DMS79 (cell line): ENCODE data around the gene CHAD.
"Not testable (repeated sequence)": the region's sequence is repeated elsewhere in the genome, so short reads cannot be mapped to it uniquely, and the experiment has no call there.

Source experiments
- DNase-seq: peaks from one replicate; lab custom pipeline; 2025; lab: John Stamatoyannopoulos, UW

CHAD gene

DNA sequence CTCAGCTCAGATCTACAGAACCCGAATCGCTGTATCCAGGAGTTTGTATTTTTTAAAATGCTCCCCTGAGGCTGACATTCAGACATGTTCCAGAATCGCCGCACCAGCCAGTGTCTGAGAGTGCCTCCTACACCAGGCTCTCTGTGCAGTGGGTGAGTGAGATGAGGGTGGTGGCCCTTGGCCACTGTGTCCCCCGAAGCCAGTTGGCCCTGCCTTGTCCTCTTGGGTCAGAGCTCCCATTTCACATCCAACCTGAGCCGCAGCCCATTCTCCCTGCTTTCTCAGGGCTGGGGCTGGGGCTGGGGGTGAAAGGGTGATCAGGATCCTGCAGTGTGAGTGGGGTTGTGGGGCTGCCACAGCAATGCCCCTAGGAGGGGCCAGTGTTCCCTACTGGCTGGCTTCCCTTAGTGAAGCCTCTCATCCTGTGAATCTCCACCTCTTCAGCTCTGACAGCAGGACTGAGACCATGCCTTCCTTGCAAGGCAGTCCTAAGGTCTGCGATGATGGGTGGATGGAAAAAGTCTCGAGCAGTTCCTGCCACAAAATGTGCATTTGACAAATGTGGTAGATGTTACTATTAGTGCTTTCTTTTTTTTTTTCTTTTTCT, 26.6 kb upstream of the CHAD start:
- no peak for DNase-seq

GRCh38 chr17:50493744-50494143, 25.1 kb upstream of the CHAD start:
- DNase-seq, result no peak

DNA sequence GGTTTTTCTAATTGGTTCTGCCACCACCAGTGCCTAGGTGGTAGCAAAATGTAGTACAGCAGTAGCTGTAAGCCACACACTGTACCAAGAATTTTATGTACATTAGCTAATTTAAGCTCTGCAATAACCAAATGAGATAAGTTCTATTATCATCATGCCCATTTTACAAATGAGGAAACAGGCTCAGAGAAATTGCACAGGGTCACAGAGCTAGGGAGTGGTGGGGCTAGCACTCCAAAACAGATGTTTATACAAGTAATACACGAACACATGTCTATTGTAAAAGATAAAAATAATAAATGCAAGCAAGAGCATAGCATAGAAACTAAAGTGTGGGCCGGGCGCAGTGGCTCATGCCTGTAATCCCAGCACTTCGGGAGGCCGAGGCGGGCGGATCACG, 23.5 kb upstream of the CHAD start:
- DNase-seq, result no peak

- DNase-seq, result no peak
These were observed 22.8 kb upstream of the CHAD start for GRCh38 chr17:50491505-50491904.

- no peak for DNase-seq
These were observed 20.2 kb upstream of the CHAD start for GRCh38 chr17:50488880-50489279.

DNA sequence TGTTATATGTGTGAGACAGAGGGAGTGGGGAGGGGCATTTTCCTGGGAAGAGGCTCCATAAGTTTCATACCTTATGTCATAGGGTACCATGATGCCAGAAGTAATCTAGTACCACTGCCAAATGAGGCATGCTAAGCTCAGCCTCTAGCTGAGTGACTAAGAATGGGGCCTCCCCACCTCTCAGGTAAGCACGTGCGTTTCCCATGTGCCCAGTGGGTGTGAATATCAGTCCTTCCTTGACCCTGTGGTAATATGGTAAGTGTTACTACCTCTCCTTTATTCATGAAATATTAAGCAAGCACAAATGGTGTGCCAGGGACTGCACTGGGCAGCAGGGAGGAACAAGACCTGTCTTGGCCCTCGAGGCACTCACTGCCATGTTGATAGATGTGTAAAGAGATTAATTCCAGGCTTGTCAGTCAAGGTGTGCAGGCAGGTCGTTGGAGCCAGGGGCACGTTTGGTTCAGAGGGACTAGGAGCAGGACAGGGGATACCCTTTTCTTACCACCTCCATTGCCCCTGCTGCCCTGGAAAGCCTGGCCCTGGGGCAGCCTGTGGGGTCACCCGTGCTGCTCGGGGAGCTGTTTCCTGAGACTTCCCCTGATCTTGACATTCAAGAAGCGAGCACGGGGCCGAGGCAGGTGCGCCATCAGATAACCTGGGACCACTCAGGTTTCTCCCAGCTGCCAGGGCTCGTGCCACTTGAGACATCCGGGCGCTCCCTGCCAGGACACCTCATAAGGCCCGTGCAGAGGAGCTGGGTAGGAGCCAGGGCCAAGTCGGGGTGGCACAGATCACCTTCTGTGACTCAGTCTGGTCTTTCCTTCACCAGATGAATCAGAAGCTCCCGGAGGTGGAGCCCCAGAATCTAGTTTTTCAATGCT, 18.8 kb upstream of the CHAD start:
- DNase-seq, result peak; percentile 46

DNA sequence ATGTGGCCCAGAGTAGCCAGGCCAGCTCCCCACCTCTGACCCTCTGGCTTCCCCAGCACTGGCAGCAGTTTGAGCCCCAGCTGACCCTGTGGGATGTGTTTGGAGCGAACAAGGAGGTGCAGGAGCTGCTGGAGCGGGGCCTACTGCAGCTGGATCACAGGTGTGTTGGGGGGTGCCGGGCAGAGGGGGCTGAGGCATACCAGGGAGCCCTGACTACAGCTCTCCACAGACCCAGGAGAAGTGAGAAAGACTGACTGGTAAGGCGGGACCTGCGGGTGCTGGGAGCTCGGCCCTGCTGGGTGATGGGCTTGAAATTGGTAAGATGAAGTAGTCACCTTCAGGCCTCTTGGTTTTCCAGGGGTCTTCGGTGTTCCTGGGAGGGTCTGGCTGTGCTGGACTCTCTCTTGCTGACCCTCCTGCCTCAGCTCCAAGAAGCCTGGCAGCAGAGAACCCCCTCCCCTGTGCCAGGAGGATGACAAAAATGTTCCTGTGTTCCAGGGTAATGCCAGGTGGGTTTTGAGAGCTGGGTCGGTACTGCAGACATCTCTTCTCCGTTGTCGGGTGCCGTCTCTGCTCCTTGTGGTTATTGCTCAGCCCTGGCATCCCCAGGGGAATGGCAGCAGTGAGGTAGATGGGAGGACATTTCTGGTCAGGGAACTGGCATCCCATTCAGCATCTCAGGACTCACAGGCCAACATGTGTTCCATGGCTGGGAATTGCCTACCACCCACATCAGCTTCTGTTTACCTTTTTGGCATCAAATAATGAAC, 15.9 kb upstream of the CHAD start:
- no peak for DNase-seq

- no peak for DNase-seq
These were observed 14.6 kb upstream of the CHAD start for GRCh38 chr17:50483266-50483665.

GRCh38 chr17:50482516-50482915, 13.8 kb upstream of the CHAD start:
- DNase-seq, result peak; percentile 67

GRCh38 chr17:50482110-50482509, 13.4 kb upstream of the CHAD start:
- no peak for DNase-seq

DNA sequence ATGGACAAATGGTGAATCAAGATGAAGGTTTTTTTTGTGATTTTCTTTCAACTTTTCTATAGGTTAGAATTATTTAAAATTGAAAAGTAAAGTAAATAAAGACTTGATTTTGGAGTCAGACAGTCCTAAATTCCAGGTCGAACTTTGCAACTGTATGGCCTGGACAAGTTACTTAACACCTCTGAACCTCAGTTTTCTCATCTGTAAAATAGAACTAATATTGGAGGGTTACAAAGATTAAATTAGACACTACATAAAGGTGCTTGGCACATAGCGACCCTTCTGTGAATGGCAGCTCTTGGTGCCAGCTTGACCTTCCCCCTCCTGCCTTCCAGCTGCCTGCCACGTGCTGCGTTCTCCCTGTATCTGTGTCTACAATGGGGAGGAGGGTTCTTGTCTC, 13.0 kb upstream of the CHAD start:
- no peak for DNase-seq

DNA sequence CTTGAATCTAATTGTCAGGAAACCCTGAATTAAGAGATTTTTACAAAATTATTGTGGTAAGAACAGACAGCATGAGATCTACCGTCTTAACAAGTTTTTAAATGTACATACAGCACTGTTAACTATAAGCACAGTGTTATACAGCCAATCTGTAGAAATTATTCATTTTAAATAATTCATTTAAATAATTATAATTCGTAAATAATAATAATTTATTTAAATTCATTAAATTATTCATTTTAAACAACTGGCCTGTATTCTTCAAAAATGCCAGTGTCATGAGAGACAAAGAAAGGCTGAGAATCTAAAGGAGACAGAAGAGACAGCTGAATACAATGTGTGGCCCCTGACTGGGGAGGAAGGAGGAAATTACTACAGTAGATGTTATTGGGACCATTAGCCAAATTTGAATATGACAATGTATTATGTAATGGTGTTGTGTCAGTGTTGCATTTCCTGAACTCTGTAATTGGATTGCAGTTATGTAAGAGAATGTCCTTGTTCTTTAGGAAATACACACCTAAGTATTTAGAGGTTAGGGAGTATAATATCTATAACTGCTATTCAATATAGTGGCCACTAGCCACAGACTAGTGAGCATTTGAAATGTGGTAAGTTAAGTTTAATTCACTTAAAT, 12.3 kb upstream of the CHAD start:
- DNase-seq, result no peak

DNA sequence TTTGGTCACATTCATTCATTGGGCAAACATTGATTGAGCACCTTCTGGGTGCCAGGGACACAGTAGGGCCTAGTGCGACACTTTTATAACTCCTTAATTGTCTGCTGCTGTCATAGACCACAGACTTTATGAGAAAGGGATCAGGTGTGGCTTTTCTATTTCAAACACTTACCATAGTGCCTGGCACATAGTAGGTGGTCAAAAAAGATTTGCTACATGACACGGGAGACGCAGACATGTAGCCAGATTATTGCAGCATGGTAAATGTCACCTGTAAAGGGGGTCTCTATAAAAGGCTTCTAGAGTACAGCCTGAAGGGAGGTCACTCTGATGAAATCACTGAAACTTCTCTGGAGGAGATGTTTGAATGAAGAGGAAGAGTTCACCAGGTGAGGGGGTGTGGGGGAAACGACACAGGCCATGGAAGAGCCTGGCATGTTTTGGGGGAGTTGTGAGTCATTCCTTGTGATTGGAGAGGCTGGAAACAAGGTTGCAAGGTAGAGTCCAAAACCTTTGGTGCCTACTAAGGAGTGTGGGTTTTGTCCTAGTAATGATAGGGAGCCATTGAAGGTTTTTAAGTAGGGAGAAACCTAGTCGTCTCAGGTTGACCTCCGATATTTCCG, 11.6 kb upstream of the CHAD start:
- no peak for DNase-seq

DNA sequence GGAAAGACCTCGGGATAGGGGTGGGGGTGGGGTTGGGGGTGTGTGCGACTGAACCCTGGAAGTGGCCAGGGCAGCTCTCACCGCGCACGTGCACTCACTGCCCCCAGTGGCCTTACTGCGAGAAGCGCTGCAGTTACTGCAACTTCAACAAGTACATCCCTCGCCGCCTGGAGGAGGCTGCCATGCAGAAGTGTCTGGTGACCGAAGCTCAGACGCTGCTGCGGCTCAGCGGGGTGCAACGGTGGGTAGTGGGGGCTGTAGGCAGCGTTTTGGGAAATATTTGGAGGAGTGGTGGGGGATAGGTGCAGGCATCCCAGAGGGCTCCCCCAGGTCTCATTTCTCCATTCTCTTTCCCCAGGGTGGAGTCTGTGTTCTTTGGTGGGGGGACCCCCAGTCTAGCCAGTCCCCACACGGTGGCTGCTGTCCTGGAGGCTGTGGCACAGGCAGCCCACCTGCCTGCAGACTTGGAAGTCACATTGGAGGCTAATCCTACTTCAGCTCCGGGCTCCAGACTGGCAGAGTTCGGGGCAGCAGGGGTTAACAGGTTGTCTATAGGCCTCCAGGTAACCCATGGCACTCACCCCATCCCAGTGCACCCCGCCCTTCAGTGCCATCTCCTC, 11.0 kb upstream of the CHAD start:
- peak; percentile 65 for DNase-seq

GRCh38 chr17:50478391-50479381, 10.0 kb upstream of the CHAD start, which contains the start of gene RSAD1:
RSAD1 (plus strand) TSS chr17:50478860; CDS start chr17:50478885, 25 bp downstream.
- DNase-seq, result peak; percentile 76

DNA sequence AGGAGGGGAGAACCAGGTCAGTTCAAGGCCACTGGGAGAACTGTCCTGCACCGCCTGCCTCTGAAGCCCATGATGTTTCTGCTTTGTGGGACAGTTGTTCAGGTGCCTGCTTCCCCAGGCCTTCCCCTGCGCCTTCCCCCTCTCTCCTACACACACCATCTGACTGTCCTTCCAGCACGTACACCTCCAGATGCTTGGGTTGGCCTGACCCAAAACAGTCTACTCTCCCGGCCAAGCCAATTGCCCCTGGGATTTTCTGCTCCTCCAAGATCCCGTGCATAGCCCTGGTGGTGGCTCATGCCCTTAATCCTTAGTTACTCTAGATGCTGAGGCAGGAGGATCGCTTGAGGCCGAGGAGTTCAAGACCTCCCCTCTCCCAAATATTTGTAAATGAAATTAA, 9.3 kb upstream of the CHAD start:
- DNase-seq, result no peak

GRCh38 chr17:50476545-50477315, 8.1 kb upstream of the CHAD start:
- no peak for DNase-seq

DNA sequence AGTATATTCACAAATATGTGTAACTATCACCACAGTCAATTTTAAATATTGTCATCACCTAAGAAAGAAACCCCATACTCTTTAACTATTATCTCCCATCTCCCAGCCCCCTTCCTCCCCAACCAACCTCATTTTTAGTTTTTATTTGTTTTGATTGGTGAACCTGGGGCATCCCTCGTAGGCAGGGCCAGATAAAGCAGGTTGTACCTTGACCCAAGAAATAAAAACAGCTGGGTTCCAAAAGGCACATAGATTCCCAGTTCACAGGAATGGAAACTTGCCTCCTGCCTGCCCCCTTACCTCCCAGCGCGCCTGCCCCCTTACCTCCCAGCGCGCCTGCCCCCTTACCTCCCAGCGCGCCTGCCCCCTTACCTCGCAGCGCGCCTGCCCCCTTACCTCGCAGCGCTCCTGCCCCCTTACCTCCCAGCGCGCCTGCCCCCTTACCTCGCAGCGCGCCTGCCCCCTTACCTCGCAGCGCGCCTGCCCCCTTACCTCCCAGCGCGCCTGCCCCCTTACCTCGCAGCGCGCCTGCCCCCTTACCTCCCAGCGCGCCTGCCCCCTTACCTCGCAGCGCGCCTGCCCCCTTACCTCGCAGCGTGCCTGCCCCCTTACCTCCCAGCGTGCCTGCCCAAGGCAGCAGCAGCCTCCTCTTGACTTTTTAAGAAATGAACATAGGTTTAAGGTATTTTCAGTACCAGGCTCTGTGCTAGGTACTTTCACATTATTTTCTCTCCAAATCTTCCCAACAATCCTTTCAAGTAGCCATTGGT, 7.3 kb upstream of the CHAD start:
- DNase-seq, result not testable (repeated sequence)

GRCh38 chr17:50475362-50475761, 6.7 kb upstream of the CHAD start:
- no peak for DNase-seq
